ENCODE data around the gene USP32.
"Not testable (repeated sequence)": the region's sequence is repeated elsewhere in the genome, so short reads cannot be mapped to it uniquely, and the experiment has no call there.

The USP32 gene

GRCh38 chr17:60356940-60357339, 35.0 kb downstream of the USP32 start:
- Histone ChIP-seq H3K27ac (ENCODE audit: low read depth, low read length) (no peak overlapping the region), H3K27me3 (ENCODE audit: control insufficient read depth in 1 of 2, insufficient read depth in 2 of 2, low read length in 2 of 2) (no peaks in the 10 kb centered on the region), H3K4me1 (ENCODE audit: control insufficient read depth in 1 of 2, insufficient read depth in 2 of 2, low read length in 2 of 2) (no peaks in the 10 kb centered on the region), H3K9me3 (ENCODE audit: control insufficient read depth in 1 of 2, low read length in 2 of 2) (no peaks in the 10 kb centered on the region), H3K36me3 (ENCODE audit: control insufficient read depth in 1 of 2, insufficient read depth in 2 of 2, low read length in 2 of 2) (no peaks in the 10 kb centered on the region), H3K4me3 (ENCODE audit: low read depth in 1 of 2, low read length in 2 of 2) (no peak overlapping the region), H3K9ac (ENCODE audit: low read depth in 1 of 2, low read length in 2 of 2) (no peak overlapping the region)

- H3K9ac ChIP-seq (ENCODE audit: low read depth in 1 of 2, low read length in 2 of 2) = no peak overlapping the region
- no peak overlapping the region for H3K27ac ChIP-seq (ENCODE audit: low read depth, low read length)
- H3K27me3 ChIP-seq (ENCODE audit: control insufficient read depth in 1 of 2, insufficient read depth in 2 of 2, low read length in 2 of 2) = no peaks in the 10 kb centered on the region
- H3K36me3 ChIP-seq (ENCODE audit: control insufficient read depth in 1 of 2, insufficient read depth in 2 of 2, low read length in 2 of 2) = no peaks in the 10 kb centered on the region
- no peaks in the 10 kb centered on the region for H3K9me3 ChIP-seq (ENCODE audit: control insufficient read depth in 1 of 2, low read length in 2 of 2)
- H3K4me3 ChIP-seq (ENCODE audit: low read depth in 1 of 2, low read length in 2 of 2) = no peak overlapping the region
- no peaks in the 10 kb centered on the region for H3K4me1 ChIP-seq (ENCODE audit: control insufficient read depth in 1 of 2, insufficient read depth in 2 of 2, low read length in 2 of 2)
Measured at GRCh38 chr17:60355663-60356594, 36.0 kb downstream of the USP32 start.

GRCh38 chr17:60354223-60354622, 37.7 kb downstream of the USP32 start:
- Histone ChIP-seq H3K4me1 (ENCODE audit: control insufficient read depth in 1 of 2, insufficient read depth in 2 of 2, low read length in 2 of 2) (no peaks in the 10 kb centered on the region), H3K36me3 (ENCODE audit: control insufficient read depth in 1 of 2, insufficient read depth in 2 of 2, low read length in 2 of 2) (no peaks in the 10 kb centered on the region), H3K4me3 (ENCODE audit: low read depth in 1 of 2, low read length in 2 of 2) (no peak overlapping the region), H3K9me3 (ENCODE audit: control insufficient read depth in 1 of 2, low read length in 2 of 2) (no peaks in the 10 kb centered on the region), H3K27ac (ENCODE audit: low read depth, low read length) (no peak overlapping the region), H3K27me3 (ENCODE audit: control insufficient read depth in 1 of 2, insufficient read depth in 2 of 2, low read length in 2 of 2) (no peaks in the 10 kb centered on the region), H3K9ac (ENCODE audit: low read depth in 1 of 2, low read length in 2 of 2) (no peak overlapping the region)

- Histone ChIP-seq H3K27ac (ENCODE audit: low read depth, low read length) (no peak overlapping the region), H3K9me3 (ENCODE audit: control insufficient read depth in 1 of 2, low read length in 2 of 2) (no peaks in the 10 kb centered on the region), H3K4me3 (ENCODE audit: low read depth in 1 of 2, low read length in 2 of 2) (no peak overlapping the region), H3K9ac (ENCODE audit: low read depth in 1 of 2, low read length in 2 of 2) (no peak overlapping the region), H3K36me3 (ENCODE audit: control insufficient read depth in 1 of 2, insufficient read depth in 2 of 2, low read length in 2 of 2) (no peaks in the 10 kb centered on the region), H3K4me1 (ENCODE audit: control insufficient read depth in 1 of 2, insufficient read depth in 2 of 2, low read length in 2 of 2) (no peaks in the 10 kb centered on the region), H3K27me3 (ENCODE audit: control insufficient read depth in 1 of 2, insufficient read depth in 2 of 2, low read length in 2 of 2) (no peaks in the 10 kb centered on the region)
Measured at GRCh38 chr17:60353773-60354172, 38.2 kb downstream of the USP32 start.

GRCh38 chr17:60352569-60352968, 39.4 kb downstream of the USP32 start:
- Histone ChIP-seq H3K4me3 (ENCODE audit: low read depth in 1 of 2, low read length in 2 of 2) (no peak overlapping the region), H3K4me1 (ENCODE audit: control insufficient read depth in 1 of 2, insufficient read depth in 2 of 2, low read length in 2 of 2) (no peaks in the 10 kb centered on the region), H3K27ac (ENCODE audit: low read depth, low read length) (no peak overlapping the region)

GRCh38 chr17:60352071-60352470, 39.9 kb downstream of the USP32 start:
- no peaks in the 10 kb centered on the region for H3K4me1 ChIP-seq (ENCODE audit: control insufficient read depth in 1 of 2, insufficient read depth in 2 of 2, low read length in 2 of 2)
- H3K9ac ChIP-seq (ENCODE audit: low read depth in 1 of 2, low read length in 2 of 2) = no peak overlapping the region

More at GRCh38 chr17:60352569-60352968, 39.4 kb downstream of the USP32 start:
- Histone ChIP-seq H3K9me3 (ENCODE audit: control insufficient read depth in 1 of 2, low read length in 2 of 2) (no peaks in the 10 kb centered on the region), H3K27me3 (ENCODE audit: control insufficient read depth in 1 of 2, insufficient read depth in 2 of 2, low read length in 2 of 2) (no peaks in the 10 kb centered on the region), H3K9ac (ENCODE audit: low read depth in 1 of 2, low read length in 2 of 2) (no peak overlapping the region), H3K36me3 (ENCODE audit: control insufficient read depth in 1 of 2, insufficient read depth in 2 of 2, low read length in 2 of 2) (no peaks in the 10 kb centered on the region)

GRCh38 chr17:60351012-60351695, 40.8 kb downstream of the USP32 start:
- Histone ChIP-seq H3K4me1 (ENCODE audit: control insufficient read depth in 1 of 2, insufficient read depth in 2 of 2, low read length in 2 of 2) (no peaks in the 10 kb centered on the region), H3K27ac (ENCODE audit: low read depth, low read length) (no peak overlapping the region), H3K9me3 (ENCODE audit: control insufficient read depth in 1 of 2, low read length in 2 of 2) (no peaks in the 10 kb centered on the region), H3K27me3 (ENCODE audit: control insufficient read depth in 1 of 2, insufficient read depth in 2 of 2, low read length in 2 of 2) (no peaks in the 10 kb centered on the region), H3K4me3 (ENCODE audit: low read depth in 1 of 2, low read length in 2 of 2) (no peak overlapping the region), H3K9ac (ENCODE audit: low read depth in 1 of 2, low read length in 2 of 2) (no peak overlapping the region), H3K36me3 (ENCODE audit: control insufficient read depth in 1 of 2, insufficient read depth in 2 of 2, low read length in 2 of 2) (no peaks in the 10 kb centered on the region)

More at GRCh38 chr17:60352071-60352470, 39.9 kb downstream of the USP32 start:
- no peaks in the 10 kb centered on the region for H3K36me3 ChIP-seq (ENCODE audit: control insufficient read depth in 1 of 2, insufficient read depth in 2 of 2, low read length in 2 of 2)
- H3K9me3 ChIP-seq (ENCODE audit: control insufficient read depth in 1 of 2, low read length in 2 of 2) = no peaks in the 10 kb centered on the region
- no peak overlapping the region for H3K27ac ChIP-seq (ENCODE audit: low read depth, low read length)
- no peak overlapping the region for H3K4me3 ChIP-seq (ENCODE audit: low read depth in 1 of 2, low read length in 2 of 2)
- no peaks in the 10 kb centered on the region for H3K27me3 ChIP-seq (ENCODE audit: control insufficient read depth in 1 of 2, insufficient read depth in 2 of 2, low read length in 2 of 2)

GRCh38 chr17:60348616-60349015, 43.3 kb downstream of the USP32 start:
- Histone ChIP-seq H3K4me3 (ENCODE audit: low read depth in 1 of 2, low read length in 2 of 2) (no peak overlapping the region), H3K27ac (ENCODE audit: low read depth, low read length) (no peak overlapping the region), H3K36me3 (ENCODE audit: control insufficient read depth in 1 of 2, insufficient read depth in 2 of 2, low read length in 2 of 2) (no peaks in the 10 kb centered on the region), H3K27me3 (ENCODE audit: control insufficient read depth in 1 of 2, insufficient read depth in 2 of 2, low read length in 2 of 2) (no peaks in the 10 kb centered on the region), H3K9ac (ENCODE audit: low read depth in 1 of 2, low read length in 2 of 2) (no peak overlapping the region), H3K9me3 (ENCODE audit: control insufficient read depth in 1 of 2, low read length in 2 of 2) (no peaks in the 10 kb centered on the region), H3K4me1 (ENCODE audit: control insufficient read depth in 1 of 2, insufficient read depth in 2 of 2, low read length in 2 of 2) (no peaks in the 10 kb centered on the region)

GRCh38 chr17:60345233-60345632, 46.7 kb downstream of the USP32 start:
- Histone ChIP-seq H3K4me1 (ENCODE audit: control insufficient read depth in 1 of 2, insufficient read depth in 2 of 2, low read length in 2 of 2) (no peaks in the 10 kb centered on the region), H3K9ac (ENCODE audit: low read depth in 1 of 2, low read length in 2 of 2) (no peak overlapping the region), H3K36me3 (ENCODE audit: control insufficient read depth in 1 of 2, insufficient read depth in 2 of 2, low read length in 2 of 2) (peaks cover 0 to 8% of the 10 kb centered on the region in 2 donors), H3K27ac (ENCODE audit: low read depth, low read length) (no peak overlapping the region), H3K27me3 (ENCODE audit: control insufficient read depth in 1 of 2, insufficient read depth in 2 of 2, low read length in 2 of 2) (no peaks in the 10 kb centered on the region), H3K4me3 (ENCODE audit: low read depth in 1 of 2, low read length in 2 of 2) (no peak overlapping the region), H3K9me3 (ENCODE audit: control insufficient read depth in 1 of 2, low read length in 2 of 2) (no peaks in the 10 kb centered on the region)

GRCh38 chr17:60342492-60342891, 49.4 kb downstream of the USP32 start:
- not testable (repeated sequence) for H3K4me3 ChIP-seq (ENCODE audit: low read depth in 1 of 2, low read length in 2 of 2)

More at GRCh38 chr17:60342492-60342891, 49.4 kb downstream of the USP32 start:
- H3K27me3 ChIP-seq (ENCODE audit: control insufficient read depth in 1 of 2, insufficient read depth in 2 of 2, low read length in 2 of 2); H3K9me3 ChIP-seq (ENCODE audit: control insufficient read depth in 1 of 2, low read length in 2 of 2); H3K27ac ChIP-seq (ENCODE audit: low read depth, low read length); H3K9ac ChIP-seq (ENCODE audit: low read depth in 1 of 2, low read length in 2 of 2); H3K4me1 ChIP-seq (ENCODE audit: control insufficient read depth in 1 of 2, insufficient read depth in 2 of 2, low read length in 2 of 2); H3K36me3 ChIP-seq (ENCODE audit: control insufficient read depth in 1 of 2, insufficient read depth in 2 of 2, low read length in 2 of 2): not testable (repeated sequence)

Measured in duodenal mucosa (tissue), 2 donors.